ENCODE results near the gene COX6B2.
A peak's percentile ranks its signal among the peaks of the same experiment; 100 is the strongest.

The COX6B2 gene

DNA sequence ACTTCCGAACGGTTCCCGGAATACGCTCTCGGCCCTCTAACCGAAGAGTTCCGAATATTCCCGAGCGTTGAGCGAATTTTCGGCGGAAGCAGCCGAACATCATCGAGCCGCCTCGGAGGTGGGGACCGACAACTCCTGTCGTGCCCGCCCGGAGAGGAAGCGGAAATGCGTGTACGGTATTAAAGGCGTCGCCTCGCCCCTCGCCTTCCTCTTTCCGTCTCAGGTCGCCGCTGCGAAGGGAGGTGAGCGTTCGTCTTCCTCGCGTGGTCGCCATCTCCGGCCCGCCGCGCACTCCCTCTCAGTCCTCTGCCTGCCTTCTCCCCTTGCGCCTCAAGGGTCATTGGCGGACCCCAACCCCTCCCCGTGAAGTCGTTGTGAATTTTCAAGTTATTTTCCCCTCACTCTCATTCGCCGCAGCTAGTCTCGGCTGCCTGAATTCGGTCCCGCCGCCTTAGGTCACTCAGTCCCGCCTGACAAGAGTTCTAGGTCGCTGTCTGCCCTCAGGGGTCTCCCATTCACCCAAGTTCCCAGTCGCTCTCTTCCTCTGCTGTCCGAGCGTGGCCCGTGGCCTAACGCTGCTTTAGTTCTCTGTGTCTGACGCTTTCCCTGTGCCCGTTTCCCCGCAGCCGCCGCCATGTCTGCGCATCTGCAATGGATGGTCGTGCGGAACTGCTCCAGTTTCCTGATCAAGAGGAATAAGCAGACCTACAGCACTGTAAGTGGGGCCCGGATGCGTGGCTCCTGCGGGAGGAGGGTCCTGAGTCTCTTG is 31.4 kb upstream of the COX6B2 start, which contains the start of gene RPL28:
Gene RPL28 (plus strand): TSS at position 209 of the 769 bp plus-strand sequence. CDS start 426 bp downstream, at position 635.
- H3K27ac ChIP-seq: peak within 1 kb of the TSS; percentile 98
- no peak for TF ChIP-seq ZFX (IDR thresholded peaks at IDR 0.05; ENCODE audit: borderline replicate concordance)
- TF ChIP-seq CTCF (IDR thresholded peaks at IDR 0.05): no peak

DNA sequence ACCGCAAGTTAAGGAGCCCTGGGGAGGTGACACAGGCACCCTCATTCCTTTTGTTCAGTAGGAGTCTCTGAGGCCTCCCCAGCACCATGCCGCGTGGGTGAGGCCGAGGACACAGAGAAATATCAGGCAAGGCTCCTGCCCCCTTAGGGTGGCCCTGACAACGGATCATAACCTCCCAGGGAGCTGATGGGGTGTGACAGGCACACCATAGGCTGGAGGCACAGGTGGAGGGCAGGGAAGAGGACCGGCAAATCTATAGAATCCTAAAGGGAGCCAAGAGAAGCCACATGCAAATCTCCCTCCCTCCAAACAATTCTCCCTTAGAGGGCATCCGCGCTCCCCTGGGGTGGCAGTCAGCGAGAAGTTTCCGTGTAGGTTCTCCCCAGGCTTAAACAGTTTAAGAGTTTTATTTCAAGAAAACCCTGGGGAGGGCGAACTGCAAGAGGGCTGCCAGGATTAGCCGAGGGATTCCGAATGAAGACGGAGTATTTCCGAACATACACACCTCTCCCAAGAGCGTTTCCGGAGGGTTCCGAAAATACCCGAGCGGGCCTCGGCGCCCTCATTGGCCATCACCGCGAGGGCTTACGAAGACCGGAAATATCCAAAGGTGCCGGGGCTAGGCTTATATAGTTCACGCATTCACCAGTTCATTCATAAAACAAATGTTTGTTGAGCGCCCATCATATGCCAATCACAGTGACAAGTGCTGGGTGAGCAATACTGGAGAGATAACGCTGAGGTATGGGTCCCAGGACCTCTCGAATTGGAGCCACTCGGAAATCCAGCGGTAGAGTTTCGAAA is 30.6 kb upstream of the COX6B2 start:
- TF ChIP-seq ZFX (IDR thresholded peaks at IDR 0.05; ENCODE audit: borderline replicate concordance) (no peak), CTCF (IDR thresholded peaks at IDR 0.05) (no peak)
- peak overlapping the region; percentile 98 for H3K27ac ChIP-seq

- peak within 1 kb of the TSS; percentile 98 for H3K27ac ChIP-seq
- TF ChIP-seq ZFX (IDR thresholded peaks at IDR 0.05; ENCODE audit: borderline replicate concordance) (no peak), CTCF (IDR thresholded peaks at IDR 0.05) (peak; percentile 0; the same call in 1 of the 2 replicates)
Observed at GRCh38 chr19:55384131-55384919, 29.8 kb upstream of the COX6B2 start, which contains the start of gene TMEM238. Gene TMEM238, minus strand, starts transcription at chr19:55384292. Its CDS starts 33 bp downstream, at chr19:55384259.

DNA sequence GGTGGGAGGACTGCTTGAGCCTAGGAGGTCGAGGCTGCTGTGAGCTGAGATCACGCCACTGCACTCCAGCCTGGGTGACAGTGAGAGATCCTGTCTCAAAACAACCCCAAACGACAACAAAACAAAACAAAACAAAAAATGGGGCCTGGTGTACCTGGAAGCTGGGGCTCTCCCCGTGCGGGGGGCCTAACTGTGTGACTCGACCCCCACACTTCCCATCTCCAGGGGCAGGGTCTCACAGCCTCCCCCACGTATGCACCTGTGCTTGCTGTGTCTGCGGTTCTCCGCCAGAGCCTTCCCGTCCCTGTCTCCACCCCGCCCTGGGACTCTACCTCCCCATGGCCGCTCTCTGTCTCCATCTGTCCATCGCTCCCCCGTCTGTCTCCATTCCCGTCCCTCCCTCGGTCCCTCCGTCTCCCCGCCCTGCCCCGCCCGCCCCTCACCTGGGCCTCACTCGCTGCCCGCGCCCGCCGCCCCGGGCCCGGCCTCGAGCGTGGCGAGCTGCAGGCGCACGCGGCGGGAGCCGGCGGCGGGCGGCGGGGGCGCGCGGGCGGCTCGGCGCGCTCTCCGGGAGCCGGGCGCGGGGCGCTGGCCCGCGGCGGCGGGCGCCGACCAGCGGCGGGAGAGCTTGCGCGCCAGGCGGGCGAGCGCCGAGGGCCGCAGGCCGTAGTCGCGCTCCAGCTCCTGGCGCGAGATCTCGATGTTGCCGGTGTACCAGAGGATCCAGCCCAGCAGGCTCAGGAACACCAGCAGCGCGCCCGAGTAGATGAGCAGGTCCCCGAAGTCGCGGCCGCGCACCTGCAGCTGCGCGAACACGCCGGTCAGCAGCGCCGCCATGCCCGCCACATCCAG is 29.0 kb upstream of the COX6B2 start:
- no peak for TF ChIP-seq ZFX (IDR thresholded peaks at IDR 0.05; ENCODE audit: borderline replicate concordance)
- TF ChIP-seq CTCF (IDR thresholded peaks at IDR 0.05): peak; percentile 46; the same call in 1 of the 2 replicates

GRCh38 chr19:55382522-55383054 is 28.1 kb upstream of the COX6B2 start:
- TF ChIP-seq ZFX (IDR thresholded peaks at IDR 0.05; ENCODE audit: borderline replicate concordance) (no peak), CTCF (IDR thresholded peaks at IDR 0.05) (no peak)
- peak overlapping the region; percentile 98 for H3K27ac ChIP-seq

More for the DNA sequence above, 29.0 kb upstream of the COX6B2 start:
- peak overlapping the region; percentile 98 for H3K27ac ChIP-seq

DNA sequence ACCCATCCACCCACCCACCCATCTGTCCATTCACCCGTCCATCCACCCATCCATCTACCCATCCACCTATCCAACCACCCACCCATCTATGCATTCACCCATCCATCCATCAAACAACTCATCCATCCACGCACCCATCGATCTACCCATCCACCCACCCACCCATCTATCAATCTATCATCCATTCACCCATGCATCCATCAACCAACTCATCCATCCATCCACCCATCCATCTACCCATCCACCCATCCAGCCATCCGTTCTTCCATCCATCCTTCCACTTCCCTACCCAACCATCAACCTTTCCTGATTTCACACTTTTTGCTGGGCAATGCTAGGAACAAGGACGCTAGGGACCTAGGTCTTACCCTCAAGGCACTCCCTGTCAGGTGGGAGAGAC is 27.5 kb upstream of the COX6B2 start:
- TF ChIP-seq CTCF (IDR thresholded peaks at IDR 0.05): no peak
- TF ChIP-seq ZFX (IDR thresholded peaks at IDR 0.05; ENCODE audit: borderline replicate concordance): no peak
- H3K27ac ChIP-seq: no peak overlapping the region

All from 22Rv1 (cell line).